Mucosa of descending colon (tissue), 3 donors: ENCODE results near the gene CTNNAL1. TPM values are rescaled to one million over a fixed set of nuclear protein-coding genes. Genes with fewer than 3 reads are reported as not detected.

Experiments used
- ATAC-seq: fragments of 200-7000 bp; cut with Tn5 transposase; one replicate; pipeline ENCODE4 v1.9.1; 2020; ENCODE audit warnings: mild to moderate bottlenecking, moderate library complexity
- DNase-seq, 3 donors: peaks; one replicate each; pipeline ENCODE4 v3.0.0-alpha.2; 2020
- H3K36me3 ChIP-seq: fragments of 200-600 bp; one replicate; pipeline ENCODE4 v1.8.0; 2021; ENCODE audit warnings: low read depth, mild to moderate bottlenecking
- H3K4me1 ChIP-seq: fragments of 200-600 bp; one replicate; pipeline ENCODE4 v1.8.0; 2021; ENCODE audit warnings: low read depth, mild to moderate bottlenecking
- H3K4me3 ChIP-seq: fragments of 200-600 bp; one replicate; pipeline ENCODE4 v1.8.0; 2021; ENCODE audit warnings: mild to moderate bottlenecking
- H3K9me3 ChIP-seq: fragments of 200-600 bp; one replicate; pipeline ENCODE4 v1.8.0; 2021; ENCODE audit warnings: mild to moderate bottlenecking
- CTCF ChIP-seq: fragments of 200-600 bp; IDR thresholded peaks from one replicate; pipeline ENCODE4 v1.8.0; 2022; ENCODE audit warnings: antibody characterized with exemption, mild to moderate bottlenecking
- intact Hi-C, 2 donors: fragments of 100-400 bp; cut with DNase I in 1 of 2; cut with micrococcal nuclease in 1 of 2; formaldehyde crosslinking; loops; one replicate each; pipeline versions ENCODE4 v1.11.0 to v1.11.1; 2022; cut with DNase I, micrococcal nuclease
- total RNA-seq, 3 donors: library from RNA; stranded (reverse); fragmentation: NEBNext Ultra II Directional in 2 of 3; extraction: Animal tissue kit (Norgen Biotek cat#: 25700) in 2 of 3; gene quantifications; one replicate each; pipeline versions ENCODE4 v1.2.1 to v1.2.4, GENCODE V29; 2021 to 2023
- donor health status: DM: no; HTN: no; CAD: no; lungs with moderate emphysema.
- donor health status: DM: no; HTN: no; CAD: no.
- donor health status: DM: no; HTN: yes; CAD: no.

CTNNAL1 gene
- total RNA-seq, 3 donors from 2014 or later = 8.3 to 21.9 (median 15.6) TPM

- no peak for DNase-seq
- no peak for TF ChIP-seq CTCF
- Histone ChIP-seq H3K9me3 (no peaks in the 10 kb centered on the region), H3K4me3 (no peak overlapping the region), H3K36me3 (no peaks in the 10 kb centered on the region), H3K4me1 (no peaks in the 10 kb centered on the region)
- ATAC-seq = no peak
- intact Hi-C loops = no loop called here
Measured at GRCh38 chr9:109033941-109034700, 20.8 kb upstream of the CTNNAL1 start.

GRCh38 chr9:109031241-109031640 lies 17.9 kb upstream of the CTNNAL1 start:
- TF ChIP-seq CTCF = no peak
- H3K36me3 ChIP-seq = no peaks in the 10 kb centered on the region
- no peak for DNase-seq
- no peaks in the 10 kb centered on the region for H3K4me1 ChIP-seq
- H3K9me3 ChIP-seq = no peaks in the 10 kb centered on the region
- intact Hi-C loops = no loop called here
- no peak for ATAC-seq
- H3K4me3 ChIP-seq = no peak overlapping the region

GRCh38 chr9:109030426-109030825 lies 17.1 kb upstream of the CTNNAL1 start:
- intact Hi-C loops = no loop called here
- ATAC-seq = no peak
- no peaks in the 10 kb centered on the region for H3K9me3 ChIP-seq
- no peak for TF ChIP-seq CTCF
- no peak overlapping the region for H3K4me3 ChIP-seq
- no peak for DNase-seq
- H3K4me1 ChIP-seq = no peaks in the 10 kb centered on the region
- H3K36me3 ChIP-seq = no peaks in the 10 kb centered on the region

GRCh38 chr9:109028457-109028856 lies 15.2 kb upstream of the CTNNAL1 start:
- intact Hi-C loops = no loop called here
- no peak for ATAC-seq
- H3K36me3 ChIP-seq = no peaks in the 10 kb centered on the region
- no peak for DNase-seq
- no peak overlapping the region for H3K4me3 ChIP-seq
- H3K4me1 ChIP-seq = no peaks in the 10 kb centered on the region
- no peak for TF ChIP-seq CTCF
- H3K9me3 ChIP-seq = no peaks in the 10 kb centered on the region

- intact Hi-C loops = no loop called here
- no peak for TF ChIP-seq CTCF
- Histone ChIP-seq H3K4me1 (no peaks in the 10 kb centered on the region), H3K4me3 (no peak overlapping the region), H3K36me3 (no peaks in the 10 kb centered on the region), H3K9me3 (no peaks in the 10 kb centered on the region)
- no peak for ATAC-seq
- DNase-seq = no peak
Measured at GRCh38 chr9:109027176-109027575, 13.9 kb upstream of the CTNNAL1 start.
